ENCODE measurements around the gene FLAD1. TPM values are rescaled to one million over a fixed set of nuclear protein-coding genes. Genes with fewer than 3 reads are reported as not detected.

FLAD1 gene
- total RNA-seq, 2 donors from 2014 or later: 34.6 to 68.3 TPM

DNA sequence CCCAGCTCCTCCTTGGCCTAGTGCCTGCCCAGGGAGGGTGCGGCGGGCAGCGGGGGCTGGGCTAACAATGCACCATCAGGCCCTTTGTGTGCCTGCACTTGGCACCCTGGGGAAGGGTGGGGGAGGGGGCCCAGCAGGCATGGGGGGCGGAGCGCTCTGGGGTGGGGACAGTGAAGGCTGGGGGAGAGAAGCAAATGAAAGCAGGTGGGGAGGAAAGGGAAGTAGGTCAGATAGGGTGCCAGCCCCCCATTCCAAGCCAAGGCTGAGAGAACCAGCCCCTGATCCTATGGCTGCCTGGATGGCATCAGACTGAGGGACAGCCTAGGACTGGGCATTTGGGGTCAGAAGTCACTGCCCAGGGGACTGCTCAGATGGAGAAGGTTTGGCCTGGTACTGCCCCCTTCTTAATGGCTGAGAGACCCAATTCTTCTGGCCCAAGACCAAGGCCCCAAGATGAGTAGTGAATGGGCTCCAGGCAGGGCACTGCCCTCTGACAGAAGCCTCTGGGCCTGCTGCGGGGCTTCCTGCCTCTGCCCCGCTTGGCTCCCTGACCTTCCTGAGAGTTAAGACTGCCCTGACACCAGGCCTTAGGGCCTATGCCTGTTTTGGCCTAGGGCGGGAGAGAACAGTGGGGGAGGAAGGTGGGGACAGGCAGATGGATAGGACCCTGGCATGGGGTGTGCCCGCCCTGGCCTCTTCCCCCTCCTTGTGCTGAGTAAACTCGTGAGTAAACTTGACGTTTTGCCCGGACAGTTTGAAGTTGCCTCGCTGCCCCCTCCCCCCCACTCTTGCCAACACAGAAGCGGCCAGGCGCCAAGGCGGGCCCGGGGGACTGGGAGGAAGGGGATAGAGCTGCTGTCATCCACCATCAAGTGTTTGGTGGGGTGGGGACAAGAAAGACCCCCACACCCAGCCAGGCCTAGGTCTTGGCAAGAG, 22.2 kb downstream of the FLAD1 start:
- Mint-ChIP-seq H3K36me3 (ENCODE audit: low read depth) (peaks cover 65% of the 10 kb centered on the region), H3K4me3 (peak overlapping the region; percentile 91), H3K27ac (peak overlapping the region; percentile 95), H3K9me3 (no peaks in the 10 kb centered on the region), H3K4me1 (peaks cover 17% of the 10 kb centered on the region), H3K27me3 (no peaks in the 10 kb centered on the region)
- no peak for ATAC-seq (replicated peaks)

DNA sequence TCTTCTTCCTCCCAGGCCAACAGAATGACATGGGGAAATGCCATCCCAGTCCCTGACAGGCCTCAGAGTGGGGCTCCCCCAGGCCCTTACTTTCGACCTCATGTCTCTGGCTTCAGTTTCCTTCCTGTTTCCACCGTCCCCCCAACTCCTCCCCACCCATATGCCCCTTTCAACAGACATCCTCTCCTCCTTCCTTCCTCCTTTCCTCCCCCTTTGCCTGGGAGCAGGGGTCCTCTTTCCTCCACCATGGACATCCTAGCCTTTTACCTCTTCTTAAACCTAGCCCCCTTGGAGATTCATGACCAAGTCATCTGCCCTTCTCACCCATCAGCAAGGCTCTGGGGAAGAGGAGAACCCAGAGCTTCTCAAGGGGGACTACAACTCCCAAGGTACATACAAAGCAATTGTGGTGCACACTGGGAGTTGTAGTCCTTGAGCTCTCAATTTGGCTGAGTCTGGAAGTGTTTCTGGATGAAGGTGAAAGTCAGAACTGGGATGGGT, 23.5 kb downstream of the FLAD1 start:
- no peak for ATAC-seq (replicated peaks)
- H3K27me3 Mint-ChIP-seq: no peaks in the 10 kb centered on the region
- peaks cover 17% of the 10 kb centered on the region for H3K4me1 Mint-ChIP-seq
- peak overlapping the region; percentile 91 for H3K4me3 Mint-ChIP-seq
- H3K9me3 Mint-ChIP-seq: no peaks in the 10 kb centered on the region
- peaks cover 78% of the 10 kb centered on the region for H3K36me3 Mint-ChIP-seq (ENCODE audit: low read depth)
- H3K27ac Mint-ChIP-seq: peak overlapping the region; percentile 94

- no peaks in the 10 kb centered on the region for H3K9me3 Mint-ChIP-seq
- H3K4me3 Mint-ChIP-seq: peak overlapping the region; percentile 91
- peaks cover 80% of the 10 kb centered on the region for H3K36me3 Mint-ChIP-seq (ENCODE audit: low read depth)
- no peak for ATAC-seq (replicated peaks)
- H3K4me1 Mint-ChIP-seq: peaks cover 22% of the 10 kb centered on the region
- no peaks in the 10 kb centered on the region for H3K27me3 Mint-ChIP-seq
- no peak overlapping the region for H3K27ac Mint-ChIP-seq
Observed at GRCh38 chr1:155007251-155007828, 24.2 kb downstream of the FLAD1 start.

- H3K27me3 Mint-ChIP-seq: no peaks in the 10 kb centered on the region
- peaks cover 31% of the 10 kb centered on the region for H3K4me1 Mint-ChIP-seq
- H3K27ac Mint-ChIP-seq: peak overlapping the region; percentile 92
- H3K36me3 Mint-ChIP-seq (ENCODE audit: low read depth): peaks cover 82% of the 10 kb centered on the region
- peak overlapping the region; percentile 91 for H3K4me3 Mint-ChIP-seq
- no peaks in the 10 kb centered on the region for H3K9me3 Mint-ChIP-seq
- peak; percentile 68 for ATAC-seq (replicated peaks)
Observed at GRCh38 chr1:155008015-155008941, 25.1 kb downstream of the FLAD1 start.

DNA sequence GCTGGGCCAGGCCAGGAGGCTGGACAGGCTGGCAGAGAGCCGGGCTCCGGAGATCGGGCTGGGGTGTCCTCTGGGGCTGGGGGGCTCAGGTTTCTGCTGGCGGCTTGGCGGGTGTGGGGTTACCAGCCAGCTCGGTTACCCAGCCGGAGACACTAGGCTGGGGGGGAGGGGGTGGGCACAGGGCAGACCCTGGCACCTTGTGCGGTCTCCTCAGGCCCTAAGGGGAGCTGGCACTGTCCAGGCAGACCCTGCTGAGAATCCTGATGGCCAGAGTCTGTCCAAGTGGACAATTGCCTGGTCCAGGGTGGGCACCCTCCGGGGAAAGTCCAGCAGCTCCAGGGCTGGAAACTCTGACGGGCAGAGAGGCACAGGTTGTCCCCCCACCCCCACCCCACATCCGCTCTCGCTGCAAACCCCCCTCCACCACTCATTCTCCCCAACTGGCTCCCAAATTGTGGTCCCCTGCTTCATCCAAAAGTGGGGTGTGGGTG, 26.1 kb downstream of the FLAD1 start:
- Mint-ChIP-seq H3K27ac (peak overlapping the region; percentile 92), H3K4me1 (peaks cover 35% of the 10 kb centered on the region), H3K4me3 (peak overlapping the region; percentile 91), H3K36me3 (ENCODE audit: low read depth) (peaks cover 82% of the 10 kb centered on the region), H3K27me3 (no peaks in the 10 kb centered on the region), H3K9me3 (no peaks in the 10 kb centered on the region)
- ATAC-seq (replicated peaks): no peak

DNA sequence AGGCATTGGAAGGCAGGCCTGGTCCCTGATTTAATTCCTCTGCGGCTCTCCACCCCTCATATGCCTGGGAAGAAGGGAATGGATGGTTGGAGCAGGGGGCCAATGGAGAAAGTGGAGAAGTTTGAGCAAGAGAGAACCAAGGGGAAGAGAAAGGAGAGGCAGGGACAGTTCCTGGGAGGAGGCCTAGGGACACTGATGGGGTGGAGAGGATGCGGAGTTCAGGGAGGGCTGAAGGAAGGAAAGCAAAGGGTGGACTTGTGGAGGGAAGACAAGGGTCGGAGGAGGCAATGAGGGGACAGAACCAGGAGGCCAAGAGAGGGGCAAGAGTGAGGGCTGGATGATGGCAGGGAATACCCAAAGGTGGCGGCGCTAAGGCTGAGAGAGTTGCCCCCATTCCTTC, 26.6 kb downstream of the FLAD1 start:
- no peaks in the 10 kb centered on the region for H3K9me3 Mint-ChIP-seq
- H3K4me1 Mint-ChIP-seq: peaks cover 32% of the 10 kb centered on the region

GRCh38 chr1:155010211-155010918, 27.2 kb downstream of the FLAD1 start:
- Mint-ChIP-seq H3K27ac (peak overlapping the region; percentile 92), H3K36me3 (ENCODE audit: low read depth) (peaks cover 83% of the 10 kb centered on the region), H3K4me1 (peaks cover 32% of the 10 kb centered on the region), H3K4me3 (peak overlapping the region; percentile 91), H3K9me3 (no peaks in the 10 kb centered on the region), H3K27me3 (no peaks in the 10 kb centered on the region)
- no peak for ATAC-seq (replicated peaks)

More for the DNA sequence above, 26.6 kb downstream of the FLAD1 start:
- H3K36me3 Mint-ChIP-seq (ENCODE audit: low read depth): peaks cover 82% of the 10 kb centered on the region
- peak overlapping the region; percentile 91 for H3K4me3 Mint-ChIP-seq
- ATAC-seq (replicated peaks): no peak
- peak overlapping the region; percentile 92 for H3K27ac Mint-ChIP-seq
- H3K27me3 Mint-ChIP-seq: no peaks in the 10 kb centered on the region

DNA sequence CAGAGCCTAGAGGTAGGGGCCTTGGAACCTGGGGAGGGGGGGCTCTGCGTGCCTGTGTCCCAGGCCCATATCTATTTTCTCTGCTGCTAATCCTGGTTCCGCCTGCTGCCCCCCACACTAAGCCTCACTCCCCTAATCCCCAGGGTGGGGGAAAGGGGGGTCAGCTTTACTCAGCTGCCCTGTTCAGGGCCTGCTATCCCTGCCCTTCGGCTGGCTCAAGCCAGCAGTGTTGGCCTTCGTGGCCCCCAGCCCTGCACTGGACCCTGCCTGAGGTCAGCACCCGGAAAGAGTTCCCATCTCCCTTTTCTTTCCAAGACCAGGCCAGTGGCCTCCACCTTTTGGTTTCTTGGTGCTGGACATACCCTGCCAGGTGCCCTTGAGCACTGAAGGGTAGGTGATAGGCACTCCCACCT, 27.9 kb downstream of the FLAD1 start:
- no peak for ATAC-seq (replicated peaks)
- Mint-ChIP-seq H3K4me3 (peak overlapping the region; percentile 91), H3K27ac (peak overlapping the region; percentile 92), H3K36me3 (ENCODE audit: low read depth) (peaks cover 83% of the 10 kb centered on the region), H3K27me3 (no peaks in the 10 kb centered on the region), H3K9me3 (no peaks in the 10 kb centered on the region), H3K4me1 (peaks cover 37% of the 10 kb centered on the region)

GRCh38 chr1:155011437-155012025, 28.4 kb downstream of the FLAD1 start:
- no peaks in the 10 kb centered on the region for H3K9me3 Mint-ChIP-seq
- H3K27ac Mint-ChIP-seq: peak overlapping the region; percentile 92
- peaks cover 37% of the 10 kb centered on the region for H3K4me1 Mint-ChIP-seq
- ATAC-seq (replicated peaks): no peak
- H3K36me3 Mint-ChIP-seq (ENCODE audit: low read depth): peaks cover 83% of the 10 kb centered on the region
- peak overlapping the region; percentile 91 for H3K4me3 Mint-ChIP-seq
- H3K27me3 Mint-ChIP-seq: no peaks in the 10 kb centered on the region

DNA sequence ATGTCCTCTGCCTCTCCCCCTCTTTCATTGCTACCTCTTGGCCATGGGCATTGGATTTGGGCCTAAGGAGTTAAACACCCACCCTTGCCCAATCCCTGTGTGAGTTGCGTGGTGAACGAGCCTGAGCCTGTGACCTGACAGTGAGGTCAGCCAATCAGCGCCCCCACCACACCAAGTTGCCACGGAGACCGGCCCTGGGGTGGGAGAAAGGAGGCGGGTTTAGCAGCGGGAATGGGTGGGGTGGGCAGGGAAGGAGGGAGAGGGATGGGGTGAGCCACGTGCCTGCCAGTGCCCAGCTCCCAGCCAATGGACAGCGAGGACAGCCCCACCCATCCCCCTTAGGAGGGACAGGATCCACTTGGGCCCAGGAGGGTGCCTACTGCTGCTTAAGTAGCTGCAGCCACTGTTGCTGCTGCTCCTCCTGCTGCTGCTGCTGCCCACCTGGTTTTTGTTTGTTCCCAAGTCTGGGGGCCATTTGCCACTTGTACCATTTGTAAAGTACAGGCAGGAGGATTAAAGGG, 28.9 kb downstream of the FLAD1 start:
- Mint-ChIP-seq H3K36me3 (ENCODE audit: low read depth) (peaks cover 88% of the 10 kb centered on the region), H3K27me3 (no peaks in the 10 kb centered on the region), H3K27ac (peak overlapping the region; percentile 69), H3K9me3 (no peaks in the 10 kb centered on the region), H3K4me1 (peaks cover 34% of the 10 kb centered on the region), H3K4me3 (peak overlapping the region; percentile 91)
- no peak for ATAC-seq (replicated peaks)

- Mint-ChIP-seq H3K27ac (peak overlapping the region; percentile 69), H3K9me3 (no peaks in the 10 kb centered on the region), H3K4me1 (peaks cover 34% of the 10 kb centered on the region), H3K36me3 (ENCODE audit: low read depth) (peaks cover 95% of the 10 kb centered on the region), H3K4me3 (peak overlapping the region; percentile 91), H3K27me3 (no peaks in the 10 kb centered on the region)
- ATAC-seq (replicated peaks): no peak
Observed at GRCh38 chr1:155012776-155013602, 29.8 kb downstream of the FLAD1 start.

DNA sequence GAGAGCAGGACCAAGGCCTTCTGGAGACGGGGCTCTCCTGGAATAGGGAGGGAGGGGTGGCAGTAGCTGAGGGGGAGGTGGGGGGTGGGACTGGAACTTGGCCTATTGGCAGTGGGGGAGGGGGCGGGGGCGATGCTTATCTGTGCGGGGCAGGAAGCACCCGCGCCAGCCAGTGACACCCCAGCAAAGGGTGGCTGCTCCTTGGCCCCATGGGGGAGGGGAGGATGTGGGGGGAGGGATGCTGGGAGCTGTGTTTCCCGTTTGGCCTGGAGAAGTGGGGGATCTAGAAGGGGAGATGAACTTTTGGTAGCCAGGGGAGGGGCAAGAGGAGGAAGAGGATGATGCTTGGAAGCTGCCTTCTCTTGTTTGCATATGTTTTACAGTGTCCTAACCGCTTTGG, 30.5 kb downstream of the FLAD1 start:
- Mint-ChIP-seq H3K27me3 (no peaks in the 10 kb centered on the region), H3K9me3 (no peaks in the 10 kb centered on the region), H3K27ac (no peak overlapping the region)

More for the DNA sequence above, 30.5 kb downstream of the FLAD1 start:
- peaks cover 34% of the 10 kb centered on the region for H3K4me1 Mint-ChIP-seq
- no peak for ATAC-seq (replicated peaks)
- peak overlapping the region; percentile 91 for H3K4me3 Mint-ChIP-seq
- H3K36me3 Mint-ChIP-seq (ENCODE audit: low read depth): peaks cover 95% of the 10 kb centered on the region

All from activated T-helper 17 cell treated with anti-CD3 and anti-CD28 coated beads, Interleukin-2, amount 50 U/mL, for 72 hours (primary cell).